ENCODE data around the gene FAM72D.
"Not testable (repeated sequence)": the region's sequence is repeated elsewhere in the genome, so short reads cannot be mapped to it uniquely, and the experiment has no call there.

GRCh38 chr1:145147172-145147571 is 51.4 kb downstream of the FAM72D start:
- TF ChIP-seq CTCF (IDR thresholded peaks at IDR 0.05; ENCODE audit: insufficient read depth, low read depth, low read length); EZH2 (IDR thresholded peaks at IDR 0.05; ENCODE audit: insufficient read depth, low read length): not testable (repeated sequence)

All from astrocyte (in vitro differentiated cells and primary cell).